Fibroblast of skin of scalp (primary cell): Measurements from ENCODE around the gene C6orf132. TPM values are rescaled to one million over a fixed set of nuclear protein-coding genes. Genes with fewer than 3 reads are reported as not detected.
"Not testable (repeated sequence)": the region's sequence is repeated elsewhere in the genome, so short reads cannot be mapped to it uniquely, and the experiment has no call there.

Source experiments
- DNase-seq: peaks from one replicate; pipeline ENCODE4 v3.0.0-alpha.2; 2013
- polyA plus RNA-seq, 2 experiments: library from polyadenylated mRNA; unstranded; fragments of 120-200 nt; gene quantifications; one replicate each; pipeline ENCODE4 v1.2.1, GENCODE V29; 2013; ENCODE audit not compliant: insufficient read length in 2 of 2

The C6orf132 gene
- polyA plus RNA-seq (2013, experiment 1 of 2; ENCODE audit: insufficient read length), result 11.2 TPM
- polyA plus RNA-seq (2013, experiment 2 of 2; ENCODE audit: insufficient read length), result 10.7 TPM

GRCh38 chr6:42142118-42142835 lies at the start of gene C6orf132:
Gene C6orf132, minus strand, starts transcription at chr6:42142620. Its CDS starts 176 bp downstream, at chr6:42142444.
- peak; percentile 48 for DNase-seq

- DNase-seq, result peak; percentile 86
These were observed 48.2 kb upstream of the C6orf132 start for GRCh38 chr6:42190554-42191183.

GRCh38 chr6:42188406-42188805 lies 46.0 kb upstream of the C6orf132 start:
- no peak for DNase-seq

- DNase-seq, result no peak
These were observed 43.2 kb upstream of the C6orf132 start for GRCh38 chr6:42185597-42185996.

GRCh38 chr6:42184475-42184874 lies 42.1 kb upstream of the C6orf132 start:
- no peak for DNase-seq

GRCh38 chr6:42182101-42182500 lies 39.7 kb upstream of the C6orf132 start:
- no peak for DNase-seq

GRCh38 chr6:42179945-42180313 lies 37.5 kb upstream of the C6orf132 start:
- DNase-seq, result no peak

- no peak for DNase-seq
These were observed 37.0 kb upstream of the C6orf132 start for GRCh38 chr6:42179261-42179944.

GRCh38 chr6:42177514-42178364 lies 35.3 kb upstream of the C6orf132 start:
- DNase-seq, result no peak

- DNase-seq, result no peak
These were observed 34.6 kb upstream of the C6orf132 start for GRCh38 chr6:42176981-42177380.

- DNase-seq, result no peak
These were observed 33.4 kb upstream of the C6orf132 start for GRCh38 chr6:42175860-42176259.

- no peak for DNase-seq
These were observed 30.7 kb upstream of the C6orf132 start, which contains the start of gene GUCA1A for GRCh38 chr6:42173101-42173500. Gene GUCA1A, plus strand, starts transcription at chr6:42173364. Its CDS starts 250 bp downstream, at chr6:42173614.

- no peak for DNase-seq
These were observed 29.6 kb upstream of the C6orf132 start for GRCh38 chr6:42171813-42172581.

GRCh38 chr6:42169780-42170179 lies 27.4 kb upstream of the C6orf132 start:
- DNase-seq, result not testable (repeated sequence)

- no peak for DNase-seq
These were observed 26.2 kb upstream of the C6orf132 start for GRCh38 chr6:42168650-42169049.

- DNase-seq, result peak; percentile 69
These were observed 24.2 kb upstream of the C6orf132 start for GRCh38 chr6:42166444-42167141.

GRCh38 chr6:42165016-42165415 lies 22.6 kb upstream of the C6orf132 start:
- DNase-seq, result peak; percentile 63

- DNase-seq, result peak; percentile 49
These were observed 21.6 kb upstream of the C6orf132 start for GRCh38 chr6:42163981-42164380.

- no peak for DNase-seq
These were observed 20.4 kb upstream of the C6orf132 start for GRCh38 chr6:42162812-42163211.

GRCh38 chr6:42162384-42162783 lies 20.0 kb upstream of the C6orf132 start:
- no peak for DNase-seq
